OCI-LY7 (cell line): ENCODE results near the gene SMURF1. TPM values are rescaled to one million over a fixed set of nuclear protein-coding genes. Genes with fewer than 3 reads are reported as not detected.

Experiments used
- BruUV-seq: library from RNA; stranded (reverse); fragments of 400-500 nt; replicated peaks from 2 replicates; lab custom pipeline; 2021; lab: Mats Ljungman, UMichigan
- CTCF ChIA-PET: fragments of 300-600 bp; sonication (Branson Sonifier 250); formaldehyde crosslinking; loops from one replicate; lab custom pipeline; 2022; ENCODE audit warnings: antibody characterized with exemption; ENCODE audit not compliant: unreplicated experiment; lab: Charles Lee
- POLR2A ChIA-PET: fragments of 300-600 bp; sonication (Branson Sonifier 250); formaldehyde crosslinking; loops from one replicate; lab custom pipeline; 2022; ENCODE audit warnings: antibody characterized with exemption; lab: Charles Lee
- DNase-seq: peaks from one replicate; pipeline ENCODE4 v3.0.0-alpha.2; 2015; ENCODE audit warnings: low spot score
- H2AFZ ChIP-seq: fragments of 200-600 bp; sonication (generic), shearing (Covaris generic); 2 replicates; pipeline ENCODE4 v1.6.1; 2014; ENCODE audit warnings: mild to moderate bottlenecking, antibody characterized with exemption, low read length, moderate library complexity
- H3K27ac ChIP-seq: fragments of 200-600 bp; sonication (generic); 2 replicates; pipeline ENCODE4 v1.5.1; 2014; ENCODE audit warnings: mixed run types, low read depth, mild to moderate bottlenecking, moderate library complexity, low read length, inconsistent platforms; ENCODE audit not compliant: poor library complexity, severe bottlenecking
- H3K36me3 ChIP-seq: fragments of 200-600 bp; sonication (generic); 2 replicates; pipeline ENCODE4 v1.6.1; 2014; ENCODE audit warnings: mild to moderate bottlenecking, antibody characterized with exemption, low read length, moderate library complexity, mixed read lengths; ENCODE audit not compliant: insufficient read depth
- H3K4me1 ChIP-seq: fragments of 200-600 bp; sonication (generic); 2 replicates; pipeline ENCODE4 v1.5.1; 2014; ENCODE audit warnings: mild to moderate bottlenecking, low read length; ENCODE audit not compliant: insufficient read depth, poor library complexity, severe bottlenecking
- H3K4me2 ChIP-seq: fragments of 200-600 bp; sonication (generic); 2 replicates; pipeline ENCODE4 v1.6.1; 2014; ENCODE audit warnings: mild to moderate bottlenecking, low read length
- H3K4me3 ChIP-seq: fragments of 200-600 bp; sonication (generic); 2 replicates; pipeline ENCODE4 v1.5.1; 2014; ENCODE audit warnings: mild to moderate bottlenecking, low read depth, low read length; ENCODE audit not compliant: poor library complexity, severe bottlenecking
- H3K79me2 ChIP-seq: fragments of 200-600 bp; sonication (generic); 2 replicates; pipeline ENCODE4 v1.6.1; 2016; ENCODE audit warnings: low read depth, mild to moderate bottlenecking, low read length, moderate library complexity, mixed read lengths; ENCODE audit not compliant: insufficient read depth
- H3K9me2 ChIP-seq: fragments of 200-600 bp; sonication (generic); 2 replicates; pipeline ENCODE4 v1.6.1; 2016; ENCODE audit warnings: mild to moderate bottlenecking, low read length, mixed read lengths; ENCODE audit not compliant: insufficient read depth
- H3K9me3 ChIP-seq: fragments of 200-600 bp; sonication (generic); 2 replicates; pipeline ENCODE4 v1.6.1; 2014; ENCODE audit warnings: mild to moderate bottlenecking, mixed run types, low read length, mixed read lengths
- H4K20me1 ChIP-seq: fragments of 200-600 bp; sonication (generic); 2 replicates; pipeline ENCODE4 v1.6.1; 2014; ENCODE audit warnings: mild to moderate bottlenecking, antibody characterized with exemption, low read length, moderate library complexity, mixed read lengths; ENCODE audit not compliant: insufficient read depth
- EZH2phosphoT487 ChIP-seq: fragments of 200-600 bp; sonication (generic); IDR thresholded peaks from 2 replicates; pipeline ENCODE4 v1.6.1; 2018; ENCODE audit warnings: low read depth, borderline replicate concordance, mild to moderate bottlenecking, mixed run types, antibody characterized with exemption, low read length, moderate library complexity, mixed read lengths
- intact Hi-C: fragments of 100-400 bp; cut with micrococcal nuclease; formaldehyde crosslinking; loops from one replicate; pipeline ENCODE4 v1.10.0; 2022; ENCODE audit not compliant: unreplicated experiment
- total RNA-seq, 2 experiments: library from RNA; depleted of rRNA in 1 of 2; stranded (reverse); fragments of >200 nt in 1 of 2; shearing (Covaris generic) in 1 of 2; gene quantifications; 2 replicates each; pipeline ENCODE4 v1.2.3, GENCODE V29; 2014 to 2022
- TF ChIP-seq, protein P1 (sequence below): fragments of 200-600 bp; sonication (generic); conservative IDR thresholded peaks from 2 replicates; pipeline ENCODE4 v1.5.1; 2014; ENCODE audit warnings: mild to moderate bottlenecking, antibody characterized with exemption, low read length, moderate library complexity, mixed read lengths

SMURF1 gene
- total RNA-seq, 2 experiments from 2014 or later = 11.5 to 17.8 TPM

DNA sequence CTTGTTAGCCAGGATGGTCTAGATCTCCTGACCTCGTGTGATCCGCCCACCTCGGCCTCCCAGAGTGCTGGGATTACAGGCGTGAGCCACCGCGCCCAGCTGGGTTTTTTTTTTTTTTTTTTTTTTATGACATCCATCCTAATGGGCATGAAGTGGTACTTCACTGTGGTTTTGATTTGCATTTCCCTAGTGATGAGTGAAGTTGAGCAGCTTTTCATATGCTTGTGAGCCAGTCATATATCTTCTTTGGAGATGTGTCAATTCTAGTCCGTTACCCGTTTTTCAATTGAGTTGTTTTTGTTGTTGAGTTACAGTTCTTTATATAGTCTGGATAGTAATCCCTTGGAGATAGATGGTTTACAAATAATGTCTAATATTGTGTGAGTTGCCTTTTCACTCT is 127.7 kb downstream of the SMURF1 start:
- H3K4me3 ChIP-seq = no peak overlapping the region
- H3K9me3 ChIP-seq = no peaks in the 10 kb centered on the region
- TF ChIP-seq, protein P1, sequence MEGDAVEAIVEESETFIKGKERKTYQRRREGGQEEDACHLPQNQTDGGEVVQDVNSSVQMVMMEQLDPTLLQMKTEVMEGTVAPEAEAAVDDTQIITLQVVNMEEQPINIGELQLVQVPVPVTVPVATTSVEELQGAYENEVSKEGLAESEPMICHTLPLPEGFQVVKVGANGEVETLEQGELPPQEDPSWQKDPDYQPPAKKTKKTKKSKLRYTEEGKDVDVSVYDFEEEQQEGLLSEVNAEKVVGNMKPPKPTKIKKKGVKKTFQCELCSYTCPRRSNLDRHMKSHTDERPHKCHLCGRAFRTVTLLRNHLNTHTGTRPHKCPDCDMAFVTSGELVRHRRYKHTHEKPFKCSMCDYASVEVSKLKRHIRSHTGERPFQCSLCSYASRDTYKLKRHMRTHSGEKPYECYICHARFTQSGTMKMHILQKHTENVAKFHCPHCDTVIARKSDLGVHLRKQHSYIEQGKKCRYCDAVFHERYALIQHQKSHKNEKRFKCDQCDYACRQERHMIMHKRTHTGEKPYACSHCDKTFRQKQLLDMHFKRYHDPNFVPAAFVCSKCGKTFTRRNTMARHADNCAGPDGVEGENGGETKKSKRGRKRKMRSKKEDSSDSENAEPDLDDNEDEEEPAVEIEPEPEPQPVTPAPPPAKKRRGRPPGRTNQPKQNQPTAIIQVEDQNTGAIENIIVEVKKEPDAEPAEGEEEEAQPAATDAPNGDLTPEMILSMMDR = no peak
- no peak for TF ChIP-seq EZH2phosphoT487
- H3K79me2 ChIP-seq = peaks cover 5% of the 10 kb centered on the region; the same call in 1 of the 2 replicates
- H3K27ac ChIP-seq = no peak overlapping the region
- no peak overlapping the region for H3K4me2 ChIP-seq
- POLR2A ChIA-PET = no interaction called here
- DNase-seq = no peak
- no peak overlapping the region for H2AFZ ChIP-seq
- no peaks in the 10 kb centered on the region for H3K9me2 ChIP-seq
- intact Hi-C loops = no loop called here
- H3K4me1 ChIP-seq = no peaks in the 10 kb centered on the region
- CTCF ChIA-PET = no interaction called here
- BruUV-seq = no TSS peak
- H3K36me3 ChIP-seq = peaks cover 93% of the 10 kb centered on the region
- H4K20me1 ChIP-seq = no peaks in the 10 kb centered on the region

DNA sequence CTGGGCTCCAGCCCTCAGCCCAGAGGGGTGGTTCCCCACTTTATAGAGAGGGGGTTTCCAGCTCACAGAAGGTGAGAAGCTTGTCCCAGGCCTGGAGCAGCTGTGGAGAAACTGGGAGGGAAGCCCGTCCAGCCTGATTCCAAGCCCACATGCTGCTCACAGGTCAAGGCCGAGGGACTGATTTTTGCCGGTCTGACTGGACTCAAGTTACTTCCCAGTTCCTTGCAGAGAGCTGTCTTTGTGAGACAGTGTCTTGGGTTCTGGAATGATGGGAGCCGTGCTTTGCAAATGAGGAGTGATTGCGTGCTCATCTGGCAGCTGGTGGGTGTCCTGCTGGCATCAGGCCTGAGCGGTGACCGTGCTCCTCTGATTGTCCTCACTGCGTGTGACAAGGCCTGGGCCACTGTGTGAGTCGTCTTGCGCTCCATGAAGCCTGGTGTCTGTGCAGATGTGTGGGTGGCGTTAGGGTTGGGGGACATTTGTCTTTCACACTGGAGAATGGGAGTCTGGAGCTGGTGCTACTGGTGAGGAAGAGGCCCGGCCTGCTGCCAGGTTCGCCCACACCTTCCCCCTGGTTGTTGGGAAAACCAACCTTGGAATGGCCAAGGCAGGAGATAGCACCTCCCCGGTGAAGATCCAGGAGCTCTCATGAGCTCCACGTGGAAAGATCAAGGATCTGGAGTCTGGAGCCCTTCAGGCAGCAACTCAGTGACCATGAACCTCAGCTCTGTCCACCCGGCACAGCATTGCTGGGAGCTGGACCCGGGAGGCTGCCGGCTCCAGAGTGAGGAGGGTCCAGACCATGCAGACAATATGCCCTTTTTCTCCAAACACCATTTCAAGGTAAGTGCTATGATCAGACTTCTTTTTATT is 129.6 kb downstream of the SMURF1 start:
- intact Hi-C loops = no loop called here
- no peak overlapping the region for H3K4me3 ChIP-seq
- CTCF ChIA-PET = interaction anchor here (0.5 kb wide), 1 partner anchor 55 kb away, joined by 3 read pairs; no protein-coding TSS in a partner anchor
- no peak for TF ChIP-seq EZH2phosphoT487
- TF ChIP-seq, protein P1 = no peak
- BruUV-seq = no TSS peak
- DNase-seq = no peak
- no peak overlapping the region for H3K4me2 ChIP-seq
- H3K79me2 ChIP-seq = peaks cover 5% of the 10 kb centered on the region; the same call in 1 of the 2 replicates
- no peak overlapping the region for H3K27ac ChIP-seq
- H2AFZ ChIP-seq = no peak overlapping the region
- POLR2A ChIA-PET = interaction anchor here (0.6 to 0.7 kb wide), 2 partner anchors 55 to 144 kb away, joined by 3 to 4 read pairs; no protein-coding TSS in a partner anchor
- no peaks in the 10 kb centered on the region for H3K9me3 ChIP-seq
- H3K4me1 ChIP-seq = no peaks in the 10 kb centered on the region
- peaks cover 92% of the 10 kb centered on the region for H3K36me3 ChIP-seq
- no peaks in the 10 kb centered on the region for H4K20me1 ChIP-seq
- no peaks in the 10 kb centered on the region for H3K9me2 ChIP-seq
